NCI-H1930 (cell line): ENCODE data around the gene HPSE2.

Experiments
- DNase-seq, 2 experiments: peaks; one replicate each; lab custom pipeline; 2025; lab: John Stamatoyannopoulos, UW

HPSE2 gene

DNA sequence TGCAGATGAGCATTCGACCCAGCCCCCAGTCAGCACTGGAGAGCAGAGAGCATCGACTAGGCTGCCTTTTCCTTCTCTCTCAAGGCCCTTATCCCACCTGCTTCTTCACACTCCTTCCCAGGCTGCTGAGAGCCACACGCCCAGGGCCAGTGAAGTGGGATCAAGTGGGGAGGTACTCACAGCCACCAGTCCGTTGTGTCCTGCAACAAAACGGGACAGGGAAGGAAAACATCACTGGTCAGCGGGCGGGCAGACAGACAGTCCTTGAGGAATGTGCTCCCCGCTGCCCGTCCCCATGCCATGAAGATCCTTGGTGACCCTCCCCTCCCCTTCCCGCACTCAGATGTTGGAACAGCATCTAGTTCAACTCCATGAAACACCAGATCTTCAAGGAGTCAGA, 824.9 kb downstream of the HPSE2 start:
- DNase-seq, result no peak

DNA sequence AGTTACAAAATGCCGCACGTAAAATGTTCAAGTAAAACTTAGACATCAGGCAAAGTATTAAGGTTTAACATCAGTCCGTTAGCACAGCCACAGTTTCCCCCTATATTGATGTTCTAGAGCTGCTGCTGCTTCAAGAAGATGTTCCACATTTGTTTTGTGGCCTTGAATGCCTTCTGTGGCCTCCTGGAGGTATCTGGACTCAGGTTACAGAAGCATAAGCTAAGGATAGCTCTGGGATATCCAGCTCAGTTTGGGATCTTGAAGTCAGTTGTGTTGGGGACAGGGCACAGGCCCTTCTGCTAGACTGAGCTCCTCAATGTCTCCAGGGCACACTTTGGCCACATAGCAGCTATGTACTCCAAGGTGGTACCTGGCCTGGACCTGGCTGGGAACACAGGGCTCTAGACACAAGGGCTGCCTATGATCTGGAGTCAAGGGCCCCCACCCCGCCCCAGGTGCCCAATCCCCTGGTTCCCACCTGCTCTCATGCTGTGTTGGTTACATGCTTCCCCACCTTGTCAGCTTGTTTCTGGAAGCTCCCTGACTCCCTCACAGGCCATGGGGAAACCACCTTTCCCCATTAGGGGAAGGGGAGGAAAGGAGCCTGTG, 825.4 kb downstream of the HPSE2 start:
- no peak for DNase-seq

DNA sequence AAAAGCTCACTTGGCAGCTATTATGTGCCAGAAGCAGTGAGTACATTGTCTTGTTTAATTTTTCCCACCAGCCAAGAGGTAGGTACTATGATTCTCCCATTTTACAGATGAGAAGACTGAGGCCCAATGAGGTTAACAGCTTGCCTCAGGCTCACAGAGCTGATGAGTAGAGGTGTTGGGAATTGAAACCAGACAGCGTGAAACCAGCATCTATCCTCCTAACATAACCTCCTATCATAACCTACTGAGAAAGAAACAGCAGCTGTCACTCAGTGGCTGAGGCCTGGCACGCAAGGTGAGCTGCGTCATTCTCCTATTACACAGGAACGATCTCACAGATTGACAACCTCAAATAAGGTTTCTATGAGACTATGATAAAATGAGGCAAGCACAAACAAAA, 826.9 kb downstream of the HPSE2 start:
- DNase-seq, result no peak

DNA sequence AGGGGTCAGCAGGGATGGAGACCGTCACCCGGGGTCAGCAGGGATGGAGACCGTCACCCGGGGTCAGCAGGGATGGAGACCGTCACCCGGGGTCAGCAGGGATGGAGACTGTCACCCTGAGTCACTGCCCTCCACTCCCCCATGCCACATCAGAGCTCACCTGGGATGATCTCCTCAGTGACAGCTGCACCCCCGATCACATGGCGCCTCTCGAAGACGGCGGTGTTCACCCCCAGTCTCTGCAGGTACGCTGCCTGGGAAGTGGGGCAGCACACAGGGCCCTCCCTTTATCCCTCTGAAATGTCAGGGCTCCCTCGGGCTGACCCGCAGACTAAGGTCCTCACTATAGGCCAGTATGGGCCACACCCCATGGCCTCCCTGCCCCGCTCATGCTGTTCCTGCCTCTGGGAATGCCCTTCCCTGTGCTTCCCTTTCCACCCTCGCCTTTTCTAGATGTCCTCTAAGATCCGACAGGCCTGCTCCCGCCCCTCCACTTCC, 827.9 kb downstream of the HPSE2 start:
- DNase-seq, result no peak
